Forelimb muscle (tissue), 1 donor: Measurements from ENCODE around the gene BTRC. TPM values are rescaled to one million over a fixed set of nuclear protein-coding genes. Genes with fewer than 3 reads are reported as not detected.
"Not testable (repeated sequence)": the region's sequence is repeated elsewhere in the genome, so short reads cannot be mapped to it uniquely, and the experiment has no call there.

ENCODE experiments used
- DNase-seq: peaks from one replicate; pipeline ENCODE4 v3.0.0-alpha.2; 2013; ENCODE audit warnings: low read depth
- polyA plus RNA-seq: library from polyadenylated mRNA; unstranded; fragments of 120-200 nt; gene quantifications from one replicate; pipeline ENCODE4 v1.2.1, GENCODE V29; 2013; ENCODE audit not compliant: insufficient read length

BTRC gene
- polyA plus RNA-seq, 1 donor: 24.9 TPM

DNA sequence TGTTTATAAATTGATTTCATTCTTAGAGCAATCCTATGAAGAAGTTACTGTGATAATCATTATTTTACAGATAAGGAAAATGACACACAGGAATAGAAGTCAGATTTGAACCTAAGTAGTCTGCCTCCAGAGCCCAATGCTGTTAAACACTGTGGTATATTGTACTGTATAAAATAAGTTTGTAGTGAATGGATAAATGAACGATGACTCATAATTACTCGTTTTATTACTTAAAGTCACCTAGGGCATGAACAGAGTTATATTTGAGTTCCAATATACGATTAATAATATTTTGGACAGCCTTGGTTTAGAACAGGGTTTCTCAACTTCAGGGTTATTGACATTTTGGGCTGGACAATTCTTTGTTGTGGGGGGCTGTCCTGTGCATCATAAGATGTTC is 7.8 kb upstream of the BTRC start:
- no peak for DNase-seq

DNA sequence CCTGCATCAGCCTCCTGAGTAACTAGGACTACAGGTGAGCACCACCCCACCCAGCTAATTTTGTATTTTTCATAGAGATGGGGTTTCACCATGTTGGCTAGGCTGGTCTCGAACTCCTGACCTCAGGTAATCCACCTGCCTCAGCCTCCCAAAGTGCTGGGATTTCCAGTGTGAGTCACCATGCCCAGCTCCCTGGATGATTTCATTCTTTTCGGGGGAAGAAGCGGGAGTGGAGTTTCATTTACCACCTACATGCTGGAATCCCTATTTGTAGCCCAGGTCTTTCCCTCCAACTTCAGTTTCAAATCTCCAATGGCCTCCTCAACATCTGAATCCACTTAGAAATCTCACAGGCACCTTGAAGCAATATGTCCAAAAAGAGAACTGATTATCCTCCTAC is 2.9 kb upstream of the BTRC start:
- no peak for DNase-seq

DNA sequence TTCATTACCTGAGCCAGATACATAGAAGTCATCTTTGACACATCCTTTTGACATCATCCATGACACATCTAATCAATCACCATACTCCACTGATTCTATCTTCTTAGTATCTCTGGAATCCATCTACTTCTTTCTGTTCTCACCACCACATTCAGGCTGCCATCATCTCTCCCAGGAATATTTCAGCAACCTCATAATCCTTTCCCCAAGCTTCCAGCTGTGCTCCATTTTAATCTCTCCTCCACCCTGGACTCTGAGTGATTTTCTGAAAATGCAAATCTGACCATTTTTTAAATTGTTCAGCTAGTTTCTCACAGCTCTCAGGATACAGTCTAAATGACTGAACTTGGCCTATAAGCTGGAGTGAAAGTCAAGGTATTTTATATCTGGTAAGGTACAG is 2.5 kb upstream of the BTRC start:
- no peak for DNase-seq

DNA sequence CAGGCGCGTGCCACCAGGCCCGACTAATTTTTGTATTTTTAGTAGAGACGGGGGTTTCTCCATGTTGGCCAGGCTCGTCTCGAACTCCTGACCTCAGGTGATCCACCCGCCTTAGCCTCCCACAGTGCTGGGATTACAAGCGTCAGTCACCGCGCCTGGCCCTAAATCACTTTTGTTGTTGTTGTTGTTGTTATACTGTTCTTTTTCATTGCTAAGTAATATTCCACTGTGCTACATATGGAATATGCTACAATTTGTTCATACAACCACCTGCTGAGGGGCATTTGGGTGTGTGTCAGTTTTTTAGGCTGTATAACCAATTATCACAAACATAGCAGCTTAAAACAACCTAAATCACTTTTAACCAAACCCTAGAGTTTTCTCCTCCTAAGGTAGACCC is 1.1 kb upstream of the BTRC start:
- not testable (repeated sequence) for DNase-seq

DNA sequence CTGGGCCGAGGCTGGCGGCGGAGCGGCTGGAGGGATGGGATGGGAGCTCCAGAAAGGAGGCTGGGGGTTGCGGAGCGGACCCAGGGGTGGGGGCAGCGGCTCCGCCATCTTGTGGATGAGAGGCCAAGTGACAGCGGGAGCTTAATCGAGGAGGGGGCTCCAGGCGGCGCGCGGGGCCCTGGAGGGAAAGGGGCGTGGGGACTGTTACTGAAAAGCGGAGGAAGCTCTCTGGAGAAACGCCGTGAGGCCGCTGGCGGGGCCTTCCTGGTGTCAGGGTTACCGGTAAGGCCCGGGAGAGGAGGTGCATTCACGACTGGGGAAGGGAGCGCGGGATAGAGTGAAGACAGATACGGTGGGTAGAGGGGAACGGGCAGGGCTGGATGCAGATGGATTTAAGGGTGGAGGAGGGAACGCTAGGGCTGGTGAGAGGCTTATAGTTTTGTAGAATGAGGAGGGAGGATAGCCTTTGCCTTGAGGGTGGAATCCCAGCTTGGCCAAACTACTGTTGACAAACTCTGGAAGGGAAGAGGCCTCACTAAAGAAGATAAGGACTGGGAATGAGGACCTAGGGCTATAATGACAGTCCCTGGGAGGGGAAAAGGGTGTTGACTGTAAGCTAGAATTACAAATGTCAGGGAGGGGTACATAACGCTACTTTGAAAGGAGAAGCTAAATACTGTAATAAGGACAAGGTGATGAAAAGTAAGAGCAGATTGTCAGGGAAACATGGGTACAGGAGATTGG is 535 bp downstream of the BTRC start:
- no peak for DNase-seq

DNA sequence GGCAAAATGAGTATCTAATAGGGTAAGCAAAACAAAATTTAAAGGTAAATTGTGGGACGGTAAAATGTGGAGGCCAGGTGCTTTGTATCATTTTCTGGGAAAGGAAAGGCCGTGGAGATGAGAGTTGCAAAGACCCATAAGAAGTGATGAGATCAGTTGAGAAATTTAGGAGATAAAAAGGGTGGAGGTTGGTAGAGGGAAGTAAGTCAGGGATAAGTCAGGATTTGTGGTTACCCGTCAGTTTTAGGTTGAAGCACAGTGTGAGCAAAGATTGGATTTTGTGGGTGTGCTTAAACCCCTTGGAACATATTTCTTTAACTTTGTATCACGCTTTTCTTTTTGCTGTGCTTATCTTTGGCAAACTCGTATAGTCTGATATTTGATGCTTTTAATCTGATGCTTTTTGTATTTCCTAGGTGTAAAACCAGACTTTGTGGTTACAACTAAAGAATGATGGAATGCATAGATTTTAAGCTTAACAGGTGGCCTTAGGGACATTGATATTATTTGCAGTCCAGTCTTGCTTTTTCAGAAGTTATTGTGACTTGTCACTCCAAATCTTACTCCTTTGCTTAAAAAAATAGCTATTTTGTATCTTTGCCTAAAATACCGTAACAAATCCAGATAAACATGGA is 1.2 kb downstream of the BTRC start:
- DNase-seq: no peak

DNA sequence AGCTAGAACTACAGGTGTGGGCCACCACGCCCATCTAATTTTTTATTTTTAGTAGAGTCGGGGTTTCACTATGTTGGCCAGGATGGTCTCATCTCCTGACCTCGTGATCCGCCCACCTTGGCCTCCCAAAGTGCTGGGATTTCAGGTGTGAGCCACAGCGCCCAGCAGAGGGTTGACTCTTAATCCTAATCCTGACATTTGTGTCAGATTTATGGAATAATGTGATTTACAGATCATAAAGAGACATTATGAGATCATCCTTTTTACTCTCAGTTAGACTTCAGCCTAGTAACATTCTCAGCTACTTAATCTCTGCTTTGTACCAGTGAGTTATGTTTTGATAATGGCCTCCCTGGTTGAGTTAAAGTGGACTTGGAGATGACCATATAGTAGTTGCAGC is 2.2 kb downstream of the BTRC start:
- no peak for DNase-seq

DNA sequence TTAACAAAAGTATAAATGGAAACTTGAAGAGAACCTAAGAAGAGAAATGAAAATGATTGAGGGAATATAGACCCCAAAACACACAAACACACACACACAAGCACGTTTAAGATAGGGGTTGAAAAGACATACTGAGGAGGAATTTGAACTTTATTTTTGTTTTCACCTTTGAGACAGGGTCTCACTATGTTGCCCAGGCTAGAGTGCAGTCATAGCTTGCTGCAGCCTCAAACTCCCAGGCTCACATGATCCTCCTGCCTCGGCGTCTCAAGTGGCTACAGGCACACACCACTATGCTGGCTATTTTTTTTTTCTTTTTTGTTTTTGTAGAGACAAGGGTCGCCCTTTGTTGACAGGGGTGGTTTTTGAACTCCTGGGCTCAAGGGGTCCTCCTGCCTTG is 4.0 kb downstream of the BTRC start:
- DNase-seq: no peak

DNA sequence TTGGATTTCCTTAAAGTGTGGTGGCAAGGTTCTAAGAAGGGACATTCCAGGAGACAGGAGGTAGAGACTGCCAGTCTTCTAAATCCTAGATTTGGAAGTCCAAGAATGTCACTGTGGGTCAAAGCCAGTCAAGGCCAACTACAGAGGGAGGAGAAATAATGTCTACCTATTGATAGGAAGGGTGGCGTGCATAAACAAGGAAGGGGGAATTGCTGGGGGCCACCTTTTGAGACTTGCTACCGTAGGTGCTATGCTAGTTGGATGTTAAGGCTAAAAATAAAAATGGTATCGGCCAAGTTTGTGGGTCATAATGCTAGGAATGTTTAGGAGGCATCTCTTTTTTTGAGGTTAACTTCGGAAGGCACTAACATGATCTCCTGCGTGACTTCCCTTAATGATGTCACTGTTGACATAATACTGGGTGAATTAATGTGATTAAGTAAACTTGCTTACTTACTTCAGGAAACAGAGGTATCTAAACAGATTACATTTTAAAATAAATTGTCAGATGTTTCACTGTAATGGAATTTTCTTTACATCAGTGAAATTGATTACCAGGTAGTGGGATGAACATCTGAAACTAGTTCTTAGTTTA is 4.8 kb downstream of the BTRC start:
- no peak for DNase-seq

DNA sequence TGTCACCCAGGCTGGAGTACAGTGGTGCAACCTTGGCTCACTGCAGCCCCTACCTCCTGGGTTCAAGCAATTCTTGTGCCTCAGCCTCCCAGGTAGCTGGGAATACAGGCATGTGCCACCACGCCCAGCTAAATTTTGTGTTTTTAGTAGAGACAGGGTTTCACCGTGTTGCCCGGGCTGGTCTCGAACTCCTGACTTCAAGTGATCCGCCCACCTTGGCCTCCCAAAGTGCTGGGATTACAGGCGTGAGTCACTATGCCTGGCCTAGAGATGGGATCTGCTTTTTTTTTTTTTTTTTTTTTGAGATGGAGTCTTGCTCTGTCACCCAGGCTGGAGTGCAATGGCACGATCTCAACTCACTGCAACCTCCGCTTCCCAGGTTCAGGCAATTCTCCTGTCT is 6.1 kb downstream of the BTRC start:
- not testable (repeated sequence) for DNase-seq

DNA sequence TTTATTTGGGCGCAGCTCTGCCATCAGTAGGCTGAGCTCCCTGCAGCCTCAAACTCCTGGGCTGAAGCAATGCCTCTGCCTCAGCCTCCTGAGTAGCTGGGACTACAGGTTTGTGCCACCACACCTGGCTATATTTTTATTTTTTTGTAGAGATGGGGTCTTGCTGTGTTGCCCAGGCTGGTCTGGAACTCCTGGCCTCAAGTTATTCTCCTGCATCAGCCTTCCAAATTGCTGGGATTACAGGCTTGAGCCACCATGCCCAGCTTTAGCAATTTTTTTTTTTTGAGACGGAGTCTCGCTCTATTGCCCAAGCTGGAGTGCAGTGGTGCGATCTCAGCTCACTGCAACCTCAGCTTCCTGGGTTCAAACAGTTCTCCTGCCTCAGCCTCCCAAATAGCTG is 6.9 kb downstream of the BTRC start:
- DNase-seq: not testable (repeated sequence)

DNA sequence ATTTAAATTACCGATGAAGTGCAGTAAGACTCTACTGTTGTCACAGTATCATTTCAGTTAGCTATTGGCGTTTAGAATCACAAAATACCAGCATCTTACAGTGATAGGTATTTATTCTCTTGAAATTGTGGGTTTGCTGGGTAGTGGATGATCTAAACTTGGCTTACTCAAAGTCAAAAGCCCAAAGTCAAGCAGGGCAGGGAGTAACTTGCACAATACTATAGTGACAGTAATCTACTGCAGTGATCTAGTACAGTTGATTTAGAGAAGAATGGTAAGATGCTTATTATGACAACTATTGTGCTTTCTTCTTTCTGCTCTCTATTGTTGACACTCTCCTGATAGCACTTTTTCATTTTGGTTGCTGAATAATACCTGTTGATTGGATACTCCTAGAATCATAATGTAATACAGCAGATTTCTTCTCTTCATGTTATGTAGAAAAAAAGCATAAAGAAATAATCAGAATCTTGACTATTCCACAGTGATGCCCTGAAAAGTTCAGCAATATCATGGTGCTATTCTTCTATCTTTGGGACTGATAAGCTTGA is 10.0 kb downstream of the BTRC start:
- no peak for DNase-seq

DNA sequence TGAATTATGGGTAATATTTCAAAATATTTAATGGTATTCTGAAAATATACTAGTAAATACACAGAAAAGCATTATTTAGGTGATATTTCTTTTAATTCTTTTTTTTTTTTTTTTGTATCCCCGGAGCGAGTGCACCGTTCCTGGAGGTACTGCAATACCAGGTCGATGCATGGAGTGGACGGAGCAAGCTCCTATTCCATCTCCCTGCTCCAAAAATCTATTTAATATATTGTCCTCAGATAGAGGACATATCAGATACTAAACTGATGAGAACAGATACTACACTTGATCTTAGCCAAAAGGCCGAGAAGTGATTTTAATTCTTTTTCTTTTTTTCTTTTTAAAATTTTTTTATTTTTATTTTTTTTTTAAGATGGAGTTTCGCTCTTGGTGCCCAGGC is 10.8 kb downstream of the BTRC start:
- DNase-seq: no peak

DNA sequence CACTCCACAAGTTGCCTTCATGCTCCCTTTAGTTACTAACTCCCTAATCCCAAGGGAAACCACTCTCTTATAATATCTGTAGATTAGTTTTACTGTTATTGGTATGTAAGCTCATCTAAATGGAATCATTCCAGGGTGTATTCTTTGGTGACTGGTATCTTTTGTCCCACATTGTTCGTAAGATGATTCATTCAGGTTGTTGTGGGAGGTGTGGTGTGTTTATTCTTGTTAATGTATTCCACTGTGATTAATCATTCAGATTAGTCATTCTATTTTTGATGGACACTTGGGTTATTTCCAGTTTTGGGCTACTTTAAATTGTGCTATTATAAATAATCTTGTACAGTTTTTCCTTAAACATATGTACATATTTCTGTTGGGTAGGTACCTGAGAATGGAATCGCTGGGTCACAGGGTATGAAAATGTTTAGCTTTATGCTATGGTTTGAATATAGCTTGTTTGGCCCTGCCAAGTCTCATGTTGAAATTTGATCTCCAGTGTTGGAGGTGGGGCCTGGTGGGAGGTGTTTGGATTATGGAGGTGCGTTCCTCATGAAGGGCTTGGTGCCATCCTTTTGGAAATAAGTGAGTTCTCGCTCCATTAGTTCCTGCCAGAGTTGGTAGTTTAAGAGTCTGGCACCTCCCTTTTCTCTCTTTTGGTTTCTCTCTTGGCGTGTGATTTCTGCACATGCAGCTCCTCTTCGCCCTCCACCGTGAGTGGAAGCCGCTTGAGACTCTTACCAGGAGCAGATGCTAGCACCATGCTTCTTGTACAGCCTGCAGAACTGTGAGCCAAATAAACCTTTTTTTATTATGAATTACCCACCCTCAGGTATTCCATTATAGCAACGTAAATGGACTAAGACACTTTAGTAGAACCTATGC is 13.8 kb downstream of the BTRC start:
- DNase-seq: no peak

DNA sequence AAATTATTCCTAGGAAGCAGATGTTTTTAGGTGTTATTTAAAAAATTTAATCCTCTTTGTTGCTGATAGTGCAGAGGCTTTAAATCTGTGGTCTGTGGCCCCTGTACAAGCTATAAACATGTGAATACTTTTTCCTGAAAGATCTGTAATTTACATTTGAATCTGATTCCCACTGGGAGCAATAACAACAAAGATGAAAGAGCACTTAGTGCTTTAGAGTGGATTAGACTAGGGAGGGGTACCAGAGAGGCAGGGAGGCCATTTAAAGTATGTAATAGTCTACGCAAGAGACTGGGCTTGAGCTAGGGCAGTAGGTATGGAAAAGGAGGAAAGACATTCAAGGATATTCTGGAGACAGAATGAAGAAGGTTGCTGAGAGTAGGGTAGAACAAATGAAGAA is 19.1 kb downstream of the BTRC start:
- no peak for DNase-seq

DNA sequence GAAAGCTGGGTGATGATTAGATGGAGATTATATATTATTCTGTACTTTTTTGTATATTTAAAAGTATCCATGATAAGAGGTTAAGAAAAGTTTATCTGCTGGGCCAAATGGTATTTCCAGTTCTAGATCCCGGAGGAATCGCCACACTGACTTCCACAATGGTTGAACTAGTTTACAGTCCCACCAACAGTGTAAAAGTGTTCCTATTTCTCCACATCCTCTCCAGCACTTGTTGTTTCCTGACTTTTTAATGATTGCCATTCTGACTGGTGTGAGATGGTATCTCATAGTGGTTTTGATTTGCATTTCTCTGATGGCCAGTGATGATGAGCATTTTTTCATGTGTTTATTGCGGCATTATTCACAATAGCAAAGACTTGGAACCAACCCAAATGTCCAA is 20.0 kb downstream of the BTRC start:
- DNase-seq: not testable (repeated sequence)

DNA sequence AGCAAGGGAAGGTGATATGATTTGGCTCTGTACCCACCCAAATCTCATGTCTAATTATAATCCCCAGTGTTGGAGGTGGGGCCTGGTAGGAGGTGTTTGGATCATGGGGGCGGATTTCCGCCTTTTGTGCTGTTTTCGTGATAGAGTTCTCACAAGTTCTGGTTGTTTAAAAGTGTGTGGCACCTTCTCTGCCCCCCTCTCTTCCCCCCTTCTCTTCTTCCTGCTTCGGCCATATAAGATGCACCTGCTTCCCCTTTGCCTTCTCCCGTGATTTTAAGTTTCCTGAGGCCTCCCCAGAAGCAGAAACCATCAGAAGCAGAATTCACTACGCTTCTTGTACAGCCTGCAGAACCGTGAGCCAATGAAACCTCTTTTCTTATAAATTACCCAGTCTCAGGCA is 21.1 kb downstream of the BTRC start:
- no peak for DNase-seq

DNA sequence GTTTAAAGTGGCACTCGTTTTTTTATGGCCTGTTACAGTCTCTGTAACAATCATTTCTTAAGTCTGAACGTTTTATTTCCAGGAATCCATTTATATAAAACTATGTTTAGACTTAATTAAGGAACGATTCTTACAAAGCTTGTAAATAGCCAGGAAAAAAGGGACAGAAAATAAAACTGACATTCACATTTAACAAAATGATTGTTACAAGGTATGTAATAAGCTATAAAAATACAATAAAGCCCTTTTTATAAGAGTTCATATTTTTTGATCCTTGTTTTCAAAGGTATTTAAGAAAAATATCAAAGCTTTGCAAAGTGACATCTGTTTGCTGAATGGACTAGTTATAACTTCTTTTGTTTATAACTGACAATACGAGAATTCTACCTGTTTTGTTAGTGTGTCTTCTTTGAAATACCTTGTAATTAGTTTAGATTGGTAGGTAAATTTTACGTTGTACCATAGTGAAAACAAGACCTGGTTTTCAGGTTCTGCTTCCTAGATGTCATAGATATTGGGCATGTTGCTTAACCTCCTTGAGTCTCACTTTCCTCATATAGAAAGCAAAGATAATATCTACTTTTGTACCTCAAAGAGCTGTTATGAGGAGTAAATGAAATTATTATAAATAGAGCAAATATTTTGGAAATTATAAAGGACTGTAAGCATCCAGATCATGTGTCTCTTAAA is 25.8 kb downstream of the BTRC start:
- no peak for DNase-seq

DNA sequence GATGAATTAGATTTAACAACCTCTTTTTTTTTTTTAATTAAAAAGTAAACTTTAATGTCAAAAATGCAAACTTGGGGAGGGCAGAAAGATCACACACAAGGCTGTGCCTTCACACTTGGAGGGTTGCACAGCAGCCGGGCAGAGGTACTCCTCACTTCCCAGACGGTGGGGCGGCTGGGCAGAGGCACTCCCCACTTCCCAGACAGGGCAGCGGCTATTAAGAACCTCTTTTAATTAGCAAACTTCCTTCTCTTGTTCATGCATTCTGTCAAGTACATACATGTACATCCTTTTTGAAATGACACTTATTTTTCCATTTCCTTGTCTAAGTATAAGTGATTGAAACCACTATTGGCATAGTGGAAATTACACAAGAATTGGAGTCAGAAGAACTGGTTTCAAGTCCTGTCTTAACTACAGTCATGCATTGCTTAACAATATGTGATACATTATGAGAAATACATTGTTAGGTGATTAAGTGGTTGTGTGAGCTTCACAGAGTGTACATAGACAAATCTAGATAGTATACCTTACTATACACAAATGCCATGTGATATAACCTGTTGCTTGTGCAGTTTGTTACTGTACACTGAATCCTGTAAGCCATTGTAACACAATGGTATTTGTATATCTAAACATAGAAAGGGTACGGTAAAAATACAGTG is 26.5 kb downstream of the BTRC start:
- DNase-seq: no peak

DNA sequence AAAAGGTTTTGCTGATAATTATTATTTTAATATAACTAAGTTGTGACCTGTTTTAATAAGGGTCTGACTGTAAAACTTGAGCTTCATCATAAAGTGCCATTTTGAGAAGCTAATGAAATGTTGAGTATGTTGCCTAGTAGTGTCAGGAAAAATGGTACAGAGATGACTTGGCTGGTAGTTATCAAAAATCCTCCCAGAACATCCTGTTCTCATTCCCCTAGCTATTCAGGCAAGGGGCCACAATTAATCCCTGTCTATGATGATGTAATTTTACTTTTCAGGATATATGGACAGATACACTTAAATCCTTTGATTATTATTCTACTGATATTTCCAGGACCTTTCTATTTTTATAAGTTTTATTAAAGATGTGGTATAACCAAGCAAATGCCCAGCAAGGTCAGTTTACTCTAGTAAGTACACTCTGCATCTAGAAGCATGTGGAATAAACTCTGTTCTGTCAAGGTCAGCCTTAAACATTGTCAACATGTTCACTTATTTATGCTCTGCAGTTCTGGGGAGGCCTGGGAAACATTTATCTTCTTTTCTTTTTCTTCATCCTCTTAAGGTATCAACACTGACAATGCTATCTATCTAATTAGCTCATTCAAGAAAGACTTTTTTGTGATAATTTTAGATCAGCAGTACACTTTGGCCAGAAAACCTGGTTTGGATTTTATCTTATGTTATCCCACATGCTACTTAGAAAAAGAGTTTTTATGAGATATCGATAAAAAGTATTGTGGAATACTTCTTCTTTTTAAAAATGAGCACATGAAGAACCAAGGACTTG is 32.1 kb downstream of the BTRC start:
- no peak for DNase-seq
